HepG2 (cell line): ENCODE measurements around the gene NR2F1. TPM values are rescaled to one million over a fixed set of nuclear protein-coding genes. Genes with fewer than 3 reads are reported as not detected.

ENCODE experiments used
- CEBPB ChIP-seq: IDR thresholded peaks from 2 replicates; pipeline ENCODE4 v1.6.1; 2011; ENCODE audit warnings: low read depth, low read length, improper control_type of control experiment, borderline replicate concordance
- FOXM1 ChIP-seq: sonication (generic); formaldehyde crosslinking; IDR thresholded peaks from 2 replicates; pipeline ENCODE4 v1.5.0; 2020; ENCODE audit warnings: missing genetic modification reagents
- GABPA ChIP-seq, 2 experiments: IDR thresholded peaks; 2 replicates each; pipeline ENCODE4 v1.6.1; 2011 to 2016; ENCODE audit warnings: low read depth in 2 of 2, low read length in 1 of 2, missing biosample characterization in 1 of 2, missing genetic modification characterization in 1 of 2
- HDAC1 ChIP-seq: sonication (generic); formaldehyde crosslinking; IDR thresholded peaks from 2 replicates; pipeline ENCODE4 v1.5.1; 2020; ENCODE audit warnings: mild to moderate bottlenecking, missing genetic modification reagents
- HNF4G ChIP-seq, 2 experiments: sonication (generic) in 1 of 2; formaldehyde crosslinking in 1 of 2; IDR thresholded peaks; 2 replicates each; pipeline versions ENCODE4 v1.4.0 to v1.6.1; 2011 to 2020; ENCODE audit warnings: borderline replicate concordance in 2 of 2, low read depth in 2 of 2, mild to moderate bottlenecking in 2 of 2, low read length in 1 of 2, missing genetic modification reagents in 1 of 2, moderate library complexity in 1 of 2
- KIAA2018 ChIP-seq: sonication (generic); formaldehyde crosslinking; IDR thresholded peaks from 2 replicates; pipeline ENCODE4 v1.5.0; 2020; ENCODE audit warnings: mild to moderate bottlenecking, missing genetic modification reagents, borderline replicate concordance
- LCORL ChIP-seq, 2 experiments: fragments of 450-650 bp in 1 of 2; sonication (generic) in 1 of 2; formaldehyde crosslinking in 1 of 2; IDR thresholded peaks; 2 replicates each; pipeline versions ENCODE4 v1.5.0 to v1.6.1; 2017 to 2020; ENCODE audit warnings: antibody characterized with exemption in 1 of 2, missing genetic modification reagents in 1 of 2
- TCF7L2 ChIP-seq: IDR thresholded peaks from 2 replicates; pipeline ENCODE4 v1.6.1; 2011; ENCODE audit warnings: mild to moderate bottlenecking, low read depth, low read length, moderate library complexity
- TFDP2 ChIP-seq: sonication (generic); formaldehyde crosslinking; IDR thresholded peaks from 2 replicates; pipeline ENCODE4 v1.4.0; 2020; ENCODE audit warnings: missing genetic modification reagents
- ZHX2 ChIP-seq, 2 experiments: sonication (generic) in 1 of 2; formaldehyde crosslinking in 1 of 2; IDR thresholded peaks; 2 replicates each; pipeline versions ENCODE4 v1.6.1 to v1.9.0; 2014 to 2022; ENCODE audit warnings: antibody characterized with exemption in 1 of 2, borderline replicate concordance in 1 of 2, inconsistent platforms in 1 of 2, low read depth in 1 of 2, missing genetic modification reagents in 1 of 2
- ZIK1 ChIP-seq: sonication (generic); formaldehyde crosslinking; IDR thresholded peaks from 2 replicates; pipeline ENCODE4 v1.5.0; 2020; ENCODE audit warnings: mild to moderate bottlenecking, low read depth, missing genetic modification reagents, borderline replicate concordance
- polyA plus RNA-seq, 8 experiments: library from polyadenylated mRNA; depleted of rRNA in 3 of 8; stranded (reverse) in 7 of 8; unstranded in 1 of 8; fragments of >200 nt; fragmentation: Illumina TruSeq in 4 of 8; extraction: Trizol in 4 of 8; gene quantifications; 2 replicates each; pipeline versions ENCODE4 v1.2.1 to v1.2.3, GENCODE V29; 2011 to 2016; ENCODE audit warnings: low read depth in 4 of 8, missing spikeins in 1 of 8, mixed read lengths in 1 of 8; ENCODE audit not compliant: insufficient read depth in 1 of 8
- total RNA-seq, 5 experiments: library from RNA; depleted of rRNA; stranded (reverse); fragments of >200 nt; fragmentation: Illumina TruSeq; extraction: Trizol; gene quantifications; 2 replicates each; pipeline ENCODE4 v1.2.3, GENCODE V29; 2016; ENCODE audit warnings: low read depth in 1 of 5

Gene NR2F1
- total and polyA plus RNA-seq, 2 of the 13 experiments (the other 11 are each of a cell fraction or from before 2014, with no cell fraction given): 17.1 to 59.7 TPM

GRCh38 chr5:93620487-93621326 is 37.7 kb downstream of the NR2F1 start (continued):
- no peak for TF ChIP-seq KIAA2018 (CRISPR knock-in tag)
- peak; percentile 34 for TF ChIP-seq HDAC1 (CRISPR knock-in tag)
- TF ChIP-seq FOXM1 (CRISPR knock-in tag): no peak
- no peak for TF ChIP-seq CEBPB
- no peak for TF ChIP-seq LCORL (IDR thresholded peaks at IDR 0.05)
- no peak for TF ChIP-seq LCORL (CRISPR knock-in tag; IDR thresholded peaks at IDR 0.05)
- no peak for TF ChIP-seq ZHX2 (IDR thresholded peaks at IDR 0.05; ENCODE audit: low read depth)
- TF ChIP-seq ZHX2 (CRISPR knock-in tag; IDR thresholded peaks at IDR 0.05; ENCODE audit: borderline replicate concordance): no peak
- peak; percentile 56 for TF ChIP-seq TFDP2 (CRISPR knock-in tag)
- TF ChIP-seq GABPA (IDR thresholded peaks at IDR 0.05; ENCODE audit: low read depth, low read length): no peak
- TF ChIP-seq GABPA (CRISPR knock-in tag; IDR thresholded peaks at IDR 0.05; ENCODE audit: low read depth): no peak
- no peak for TF ChIP-seq HNF4G (IDR thresholded peaks at IDR 0.05; ENCODE audit: borderline replicate concordance, low read depth, low read length)
- no peak for TF ChIP-seq HNF4G (CRISPR knock-in tag; IDR thresholded peaks at IDR 0.05; ENCODE audit: borderline replicate concordance, low read depth)
- no peak for TF ChIP-seq ZIK1
- TF ChIP-seq TCF7L2: no peak
